ENCODE measurements around the gene ADAMTS1.
A peak's percentile ranks its signal among the peaks of the same experiment; 100 is the strongest.

ADAMTS1 gene

GRCh38 chr21:26835027-26835713 is 10.0 kb downstream of the ADAMTS1 start:
- peak overlapping the region in 1 of 2 donors; percentile 15 for H3K27ac ChIP-seq
- DNase-seq, result no peak
- H3K4me3 ChIP-seq, result no peak overlapping the region
- TF ChIP-seq CTCF (IDR thresholded peaks at IDR 0.05), result no peak
- intact Hi-C loops (cut with DNase I; ENCODE audit: low total_unique reads), result no loop called here
- no peaks in the 10 kb centered on the region for H3K9me3 ChIP-seq
- H3K27me3 ChIP-seq, result no peaks in the 10 kb centered on the region
- H3K4me1 ChIP-seq, result peaks cover 0 to 38% (median 18%) of the 10 kb centered on the region in 4 donors
- peaks cover 38 to 43% (median 41%) of the 10 kb centered on the region in 3 donors for H3K36me3 ChIP-seq

GRCh38 chr21:26834181-26834905 is 10.9 kb downstream of the ADAMTS1 start:
- Histone ChIP-seq H3K9me3 (no peaks in the 10 kb centered on the region), H3K27ac (peak overlapping the region; percentile 24 to 46), H3K27me3 (no peaks in the 10 kb centered on the region), H3K4me1 (peaks cover 0 to 30% (median 11%) of the 10 kb centered on the region in 4 donors), H3K36me3 (peaks cover 30 to 34% (median 33%) of the 10 kb centered on the region in 3 donors), H3K4me3 (no peak overlapping the region)
- intact Hi-C loops (cut with DNase I; ENCODE audit: low total_unique reads), result no loop called here
- peak in 1 of 2 experiments; percentile 18 for TF ChIP-seq CTCF (IDR thresholded peaks at IDR 0.05)
- no peak for DNase-seq

GRCh38 chr21:26833460-26833939 is 11.7 kb downstream of the ADAMTS1 start:
- intact Hi-C loops (cut with DNase I; ENCODE audit: low total_unique reads), result no loop called here
- H3K27ac ChIP-seq, result peak overlapping the region; percentile 24 to 46
- peaks cover 0 to 22% (median 10%) of the 10 kb centered on the region in 4 donors for H3K4me1 ChIP-seq
- DNase-seq, result peak in 1 of 2 donors; percentile 76
- TF ChIP-seq CTCF (IDR thresholded peaks at IDR 0.05), result no peak
- no peak overlapping the region for H3K4me3 ChIP-seq
- H3K9me3 ChIP-seq, result no peaks in the 10 kb centered on the region
- H3K27me3 ChIP-seq, result no peaks in the 10 kb centered on the region
- H3K36me3 ChIP-seq, result peaks cover 21 to 26% (median 24%) of the 10 kb centered on the region in 3 donors

- intact Hi-C loops (cut with DNase I; ENCODE audit: low total_unique reads), result no loop called here
- peaks cover 16 to 21% (median 20%) of the 10 kb centered on the region in 3 donors for H3K36me3 ChIP-seq
- H3K9me3 ChIP-seq, result no peaks in the 10 kb centered on the region
- no peak overlapping the region for H3K4me3 ChIP-seq
- no peak overlapping the region for H3K27ac ChIP-seq
- DNase-seq, result no peak
- H3K4me1 ChIP-seq, result peaks cover 0 to 17% (median 7%) of the 10 kb centered on the region in 4 donors
- TF ChIP-seq CTCF (IDR thresholded peaks at IDR 0.05), result no peak
- H3K27me3 ChIP-seq, result no peaks in the 10 kb centered on the region
These were observed 12.2 kb downstream of the ADAMTS1 start for GRCh38 chr21:26833011-26833410.

- intact Hi-C loops (cut with DNase I; ENCODE audit: low total_unique reads), result no loop called here
- Histone ChIP-seq H3K9me3 (no peaks in the 10 kb centered on the region), H3K4me3 (no peak overlapping the region), H3K4me1 (peaks cover 0 to 12% (median 5%) of the 10 kb centered on the region in 4 donors), H3K27ac (no peak overlapping the region), H3K36me3 (peaks cover 12 to 16% (median 15%) of the 10 kb centered on the region in 3 donors), H3K27me3 (no peaks in the 10 kb centered on the region)
- no peak for TF ChIP-seq CTCF (IDR thresholded peaks at IDR 0.05)
- no peak for DNase-seq
These were observed 12.7 kb downstream of the ADAMTS1 start for GRCh38 chr21:26832546-26832945.

Measured in tibial artery (tissue), 4 donors.